Fibroblast of lung (primary cell): ENCODE measurements around the gene HSPD1.

Experiments used
- EZH2 ChIP-seq: IDR thresholded peaks from 2 replicates; pipeline ENCODE4 v1.5.1; 2012; ENCODE audit warnings: low read length, control low read depth, mild to moderate bottlenecking; ENCODE audit errors: missing control alignments
- TF ChIP-seq, protein P1 (sequence below), 2 donors: IDR thresholded peaks in 1 of 2; conservative IDR thresholded peaks in 1 of 2; 1 replicate in 1 of 2; 2 replicates in 1 of 2; pipeline ENCODE4 v1.5.1; 2011 to 2012; ENCODE audit warnings: low read length in 2 of 2, control low read depth in 1 of 2, inconsistent platforms in 1 of 2, low read depth in 1 of 2, mild to moderate bottlenecking in 1 of 2

DNA sequence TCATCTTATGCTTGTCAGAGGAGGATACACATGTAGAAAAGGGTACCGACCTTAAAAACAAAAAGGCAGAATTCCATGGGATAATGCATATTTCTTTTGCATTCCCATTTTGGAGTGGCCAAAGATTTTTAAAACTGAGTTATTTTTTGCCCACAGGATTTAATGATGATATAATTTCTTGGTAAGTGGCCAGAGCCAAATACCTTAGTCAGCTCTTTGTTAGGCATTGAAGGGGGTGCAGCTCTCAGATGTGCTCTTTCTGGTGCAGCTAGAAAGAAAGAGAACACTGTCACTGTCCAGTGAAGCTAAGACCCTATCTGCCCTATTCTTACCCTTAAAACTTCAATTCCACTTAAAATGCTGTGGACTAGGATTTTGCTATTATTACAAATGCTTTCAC, 35.5 kb downstream of the HSPD1 start:
- TF ChIP-seq, protein P1, sequence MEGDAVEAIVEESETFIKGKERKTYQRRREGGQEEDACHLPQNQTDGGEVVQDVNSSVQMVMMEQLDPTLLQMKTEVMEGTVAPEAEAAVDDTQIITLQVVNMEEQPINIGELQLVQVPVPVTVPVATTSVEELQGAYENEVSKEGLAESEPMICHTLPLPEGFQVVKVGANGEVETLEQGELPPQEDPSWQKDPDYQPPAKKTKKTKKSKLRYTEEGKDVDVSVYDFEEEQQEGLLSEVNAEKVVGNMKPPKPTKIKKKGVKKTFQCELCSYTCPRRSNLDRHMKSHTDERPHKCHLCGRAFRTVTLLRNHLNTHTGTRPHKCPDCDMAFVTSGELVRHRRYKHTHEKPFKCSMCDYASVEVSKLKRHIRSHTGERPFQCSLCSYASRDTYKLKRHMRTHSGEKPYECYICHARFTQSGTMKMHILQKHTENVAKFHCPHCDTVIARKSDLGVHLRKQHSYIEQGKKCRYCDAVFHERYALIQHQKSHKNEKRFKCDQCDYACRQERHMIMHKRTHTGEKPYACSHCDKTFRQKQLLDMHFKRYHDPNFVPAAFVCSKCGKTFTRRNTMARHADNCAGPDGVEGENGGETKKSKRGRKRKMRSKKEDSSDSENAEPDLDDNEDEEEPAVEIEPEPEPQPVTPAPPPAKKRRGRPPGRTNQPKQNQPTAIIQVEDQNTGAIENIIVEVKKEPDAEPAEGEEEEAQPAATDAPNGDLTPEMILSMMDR (conservative IDR thresholded peaks at IDR 0.05 in 1 of 2, IDR thresholded peaks at IDR 0.05 in 1 of 2; ENCODE audit: low read depth in 1 of 2, low read length in 2 of 2): no peak
- TF ChIP-seq EZH2: no peak
